H1 (cell line): ENCODE measurements around the gene CMTR1. TPM values are rescaled to one million over a fixed set of nuclear protein-coding genes. Genes with fewer than 3 reads are reported as not detected.

ENCODE experiments used
- CTCF ChIA-PET: fragments of 300-600 bp; sonication (Branson Sonifier 250); formaldehyde crosslinking; loops from one replicate; lab custom pipeline; 2021; ENCODE audit not compliant: partially characterized antibody; lab: Charles Lee
- POLR2A ChIA-PET: fragments of 300-600 bp; sonication (Branson Sonifier 250); formaldehyde crosslinking; loops from one replicate; lab custom pipeline; 2021; ENCODE audit warnings: inconsistent platforms; ENCODE audit not compliant: partially characterized antibody; lab: Charles Lee
- DNase-seq, 2 experiments: peaks; one replicate each; pipeline versions ENCODE4 v3.0.0 to v3.0.0-alpha.2; 2010 to 2022; ENCODE audit warnings: low spot score in 2 of 2, low read depth in 1 of 2, mixed read lengths in 1 of 2
- FAIRE-seq: peaks from 2 replicates; lab custom pipeline; 2011; peaks lifted over from hg19 to GRCh38; lab: Jason Lieb, UNC
- H2AFZ ChIP-seq: 2 replicates; pipeline ENCODE4 v1.8.1; 2012; ENCODE audit warnings: low read length, inconsistent platforms
- H2AK5ac ChIP-seq: 2 replicates; pipeline ENCODE4 v1.6.1; 2013; ENCODE audit warnings: low read depth, low read length
- H2BK120ac ChIP-seq: replicated peaks from 2 replicates; pipeline ENCODE3; 2013; ENCODE audit warnings: low read depth, low read length, inconsistent platforms
- H2BK12ac ChIP-seq: 2 replicates; pipeline ENCODE4 v1.6.1; 2013; ENCODE audit warnings: low read depth, low read length
- H2BK15ac ChIP-seq: 2 replicates; pipeline ENCODE4 v1.6.1; 2013; ENCODE audit warnings: low read length
- H2BK20ac ChIP-seq: 2 replicates; pipeline ENCODE4 v1.6.1; 2013; ENCODE audit warnings: low read length
- H2BK5ac ChIP-seq: 2 replicates; pipeline ENCODE4 v1.6.1; 2013; ENCODE audit warnings: low read depth, low read length
- H3K14ac ChIP-seq: 2 replicates; pipeline ENCODE4 v1.6.1; 2013; ENCODE audit warnings: inconsistent platforms; ENCODE audit not compliant: insufficient read length
- H3K18ac ChIP-seq: 2 replicates; pipeline ENCODE4 v1.6.1; 2013; ENCODE audit warnings: low read length; ENCODE audit errors: extremely low read depth
- H3K23ac ChIP-seq: 2 replicates; pipeline ENCODE4 v1.6.1; 2013; ENCODE audit warnings: inconsistent platforms; ENCODE audit not compliant: insufficient read length
- H3K23me2 ChIP-seq: 2 replicates; pipeline ENCODE4 v1.6.1; 2013; ENCODE audit warnings: low read depth, low read length
- H3K27ac ChIP-seq: 2 replicates; pipeline ENCODE4 v1.6.1; 2011; ENCODE audit warnings: low read depth, low read length, inconsistent platforms
- H3K27me3 ChIP-seq, 4 experiments: replicated peaks in 1 of 4; 1 replicate in 1 of 4; 2 replicates in 3 of 4; pipeline versions ENCODE4 v1.6.1 to v1.8.1; 2011 to 2013; ENCODE audit warnings: low read length in 3 of 4, mild to moderate bottlenecking in 3 of 4, inconsistent platforms in 2 of 4, mixed read lengths in 2 of 4, moderate library complexity in 1 of 4; ENCODE audit not compliant: control insufficient read depth in 3 of 4, insufficient read depth in 3 of 4; ENCODE audit errors: extremely low read depth in 1 of 4
- H3K36me3 ChIP-seq, 4 experiments: 2 replicates each; pipeline versions ENCODE4 v1.6.1 to v1.8.1; 2011 to 2013; ENCODE audit warnings: mild to moderate bottlenecking in 4 of 4, low read length in 3 of 4, moderate library complexity in 2 of 4, control low read depth in 1 of 4, inconsistent platforms in 1 of 4; ENCODE audit not compliant: insufficient read depth in 4 of 4, control insufficient read depth in 2 of 4
- H3K4ac ChIP-seq: replicated peaks from 2 replicates; pipeline ENCODE3; 2013; ENCODE audit warnings: low read length, low read depth, mixed read lengths, inconsistent platforms; ENCODE audit not compliant: insufficient read length
- H3K4me1 ChIP-seq, 4 experiments: replicated peaks in 1 of 4; 1 replicate in 1 of 4; 2 replicates in 3 of 4; pipeline versions ENCODE4 v1.6.1 to v1.8.1; 2011 to 2013; ENCODE audit warnings: low read length in 3 of 4, inconsistent platforms in 2 of 4, mixed read lengths in 1 of 4; ENCODE audit not compliant: insufficient read depth in 4 of 4, control insufficient read depth in 3 of 4
- H3K4me2 ChIP-seq, 2 experiments: 2 replicates each; pipeline versions ENCODE4 v1.6.1 to v1.8.1; 2011 to 2013; ENCODE audit warnings: low read depth in 2 of 2, low read length in 2 of 2, control low read depth in 1 of 2, inconsistent platforms in 1 of 2, mild to moderate bottlenecking in 1 of 2; ENCODE audit not compliant: insufficient read depth in 1 of 2
- H3K4me3 ChIP-seq, 4 experiments: fragments of 200-600, 300-600 bp in 1 of 4; sonication (generic), shearing (Covaris generic), sonication (Bioruptor Twin) in 1 of 4; 2 replicates each; pipeline versions ENCODE4 v1.5.1 to v1.8.1; 2011 to 2016; ENCODE audit warnings: low read length in 4 of 4, low read depth in 3 of 4, control low read depth in 2 of 4, inconsistent platforms in 2 of 4, mild to moderate bottlenecking in 2 of 4, mixed read lengths in 1 of 4, moderate library complexity in 1 of 4; ENCODE audit not compliant: insufficient read depth in 2 of 4; ENCODE audit errors: extremely low read depth in 1 of 4
- H3K56ac ChIP-seq: replicated peaks from 2 replicates; pipeline ENCODE3; 2013; ENCODE audit warnings: low read depth, mild to moderate bottlenecking, mixed read lengths, low read length, inconsistent platforms; ENCODE audit not compliant: insufficient read length
- H3K79me1 ChIP-seq: 2 replicates; pipeline ENCODE4 v1.6.1; 2013; ENCODE audit warnings: low read depth, low read length, control low read depth
- H3K79me2 ChIP-seq, 2 experiments: 2 replicates each; pipeline versions ENCODE4 v1.6.1 to v1.8.1; 2012 to 2013; ENCODE audit warnings: low read length in 2 of 2, mild to moderate bottlenecking in 2 of 2, inconsistent platforms in 1 of 2; ENCODE audit not compliant: insufficient read depth in 2 of 2, control insufficient read depth in 1 of 2
- H3K9ac ChIP-seq, 4 experiments: replicated peaks in 1 of 4; 1 replicate in 1 of 4; 2 replicates in 3 of 4; pipeline versions ENCODE4 v1.6.1 to v1.8.1; 2011 to 2013; ENCODE audit warnings: low read depth in 3 of 4, low read length in 3 of 4, control low read depth in 2 of 4, mild to moderate bottlenecking in 2 of 4, moderate library complexity in 2 of 4, inconsistent platforms in 1 of 4; ENCODE audit errors: extremely low read depth in 1 of 4
- H3K9me3 ChIP-seq, 2 experiments: 2 replicates each; pipeline versions ENCODE4 v1.6.1 to v1.8.1; 2012 to 2013; ENCODE audit warnings: mild to moderate bottlenecking in 2 of 2, moderate library complexity in 2 of 2, control low read depth in 1 of 2, inconsistent platforms in 1 of 2, low read depth in 1 of 2, low read length in 1 of 2, mixed read lengths in 1 of 2; ENCODE audit not compliant: insufficient read depth in 2 of 2
- H4K20me1 ChIP-seq, 2 experiments: replicated peaks in 1 of 2; 2 replicates each; pipeline versions ENCODE3 to v1.8.1; 2011 to 2013; ENCODE audit warnings: inconsistent platforms in 2 of 2, low read length in 2 of 2, mild to moderate bottlenecking in 1 of 2; ENCODE audit not compliant: insufficient read depth in 2 of 2, control insufficient read depth in 1 of 2
- H4K5ac ChIP-seq: 2 replicates; pipeline ENCODE4 v1.6.1; 2013; ENCODE audit warnings: low read length, low read depth, mixed read lengths, inconsistent platforms; ENCODE audit not compliant: insufficient read length
- H4K8ac ChIP-seq: 2 replicates; pipeline ENCODE4 v1.8.0; 2013; ENCODE audit warnings: mild to moderate bottlenecking, moderate library complexity, low read length, inconsistent platforms; ENCODE audit not compliant: insufficient read depth; ENCODE audit errors: extremely low read depth
- H4K91ac ChIP-seq: replicated peaks from 2 replicates; pipeline ENCODE3; 2013; ENCODE audit warnings: low read length, mixed read lengths, inconsistent platforms; ENCODE audit not compliant: insufficient read length
- CBX5 ChIP-seq: fragments of 300-800, 300-1000 bp; sonication (generic); IDR thresholded peaks from 2 replicates; pipeline ENCODE4 v1.7.1; 2016; ENCODE audit warnings: antibody characterized with exemption, low read length, low read depth
- CHD1 ChIP-seq: IDR thresholded peaks from 2 replicates; pipeline ENCODE4 v1.6.1; 2012; ENCODE audit warnings: low read depth, low read length, improper control_type of control experiment
- CTBP2 ChIP-seq: IDR thresholded peaks from 2 replicates; pipeline ENCODE4 v1.7.0; 2011; ENCODE audit warnings: borderline replicate concordance, mild to moderate bottlenecking, moderate library complexity, mixed read lengths, low read length; ENCODE audit not compliant: insufficient read depth, insufficient read length
- E2F6 ChIP-seq: IDR thresholded peaks from 2 replicates; pipeline ENCODE4 v1.6.1; 2012; ENCODE audit warnings: inconsistent platforms
- RFX5 ChIP-seq: IDR thresholded peaks from 2 replicates; pipeline ENCODE4 v1.6.1; 2011; ENCODE audit warnings: low read depth, low read length, improper control_type of control experiment, borderline replicate concordance
- SIN3A ChIP-seq, 2 experiments: IDR thresholded peaks in 1 of 2; conservative IDR thresholded peaks in 1 of 2; 2 replicates each; pipeline ENCODE4 v1.6.1; 2011 to 2012; ENCODE audit warnings: low read length in 2 of 2, improper control_type of control experiment in 1 of 2, low read depth in 1 of 2, mild to moderate bottlenecking in 1 of 2
- TAF7 ChIP-seq: optimal IDR thresholded peaks from 2 replicates; pipeline ENCODE3; 2011; ENCODE audit warnings: low read depth, mild to moderate bottlenecking, inconsistent platforms, low read length, moderate library complexity, borderline replicate concordance
- WGBS, 2 experiments: shearing (Covaris generic) in 1 of 2; methylation state at CpG; one replicate each; pipeline versions ENCODE4 v1.1.6 to v1.1.7; 2013 to 2015; ENCODE audit warnings: low lambda C conversion rate in 2 of 2, mixed read lengths in 2 of 2, inconsistent platforms in 1 of 2, low coverage in 1 of 2, missing lambda C conversion rate in 1 of 2; ENCODE audit not compliant: insufficient replicate concordance in 2 of 2, insufficient coverage in 1 of 2, insufficient read length in 1 of 2; ENCODE audit errors: extremely low coverage in 1 of 2, missing lambda C conversion rate in 1 of 2; 5-methylcytosine and 5-hydroxymethylcytosine counted together
- polyA plus RNA-seq, 7 experiments: library from polyadenylated mRNA; depleted of rRNA in 3 of 7; stranded (reverse) in 5 of 7; unstranded in 2 of 7; fragments of >200 nt in 5 of 7; fragments of 200-250 nt in 2 of 7; gene quantifications; 1 replicate in 5 of 7; 2 replicates in 1 of 7; 4 replicates in 1 of 7; pipeline versions ENCODE4 v1.2.1 to v1.2.3, GENCODE V29; 2011 to 2013; ENCODE audit warnings: missing spikeins in 2 of 7, mixed read lengths in 2 of 7
- total RNA-seq: library from RNA; stranded (reverse); fragmentation: NEBNext Ultra II Directional; extraction: Animal tissue kit (Norgen Biotek cat#: 25700); gene quantifications from 2 replicates; pipeline ENCODE4 v1.2.1, GENCODE V29; 2021

The CMTR1 gene
- total and polyA plus RNA-seq, 2 of the 8 experiments (the other 6 are each of a cell fraction or from before 2014, with no cell fraction given), result 15.2 to 33.1 TPM

- H2AFZ ChIP-seq, result no peak overlapping the region
- no peak overlapping the region for H3K4ac ChIP-seq
- no peak overlapping the region for H2AK5ac ChIP-seq
- H3K14ac ChIP-seq, result no peak overlapping the region
- no peaks in the 10 kb centered on the region for H3K9me3 ChIP-seq
- peaks cover 2 to 14% (median 5%) of the 10 kb centered on the region in 4 experiments; a peak in 4 of 8 replicates for H3K36me3 ChIP-seq
- H4K20me1 ChIP-seq, result peaks cover 2 to 10% of the 10 kb centered on the region in 2 experiments
- H4K91ac ChIP-seq, result no peak overlapping the region
- no peaks in the 10 kb centered on the region for H3K27me3 ChIP-seq
- POLR2A ChIA-PET, result interaction anchor here (1.0 to 4.0 kb wide), 4 partner anchors 10 to 48 kb away, joined by 3 to 16 read pairs (median 5); no protein-coding TSS in a partner anchor
- H3K4me3 ChIP-seq, result no peak overlapping the region; a peak in 1 of 8 replicates
- H3K23ac ChIP-seq, result no peak overlapping the region
- 81% methylated on average over 15 of the region's 15 CpGs; no CpG with 5 or more reads in 1 of the 2 experiments for WGBS, 2 experiments
- H2BK120ac ChIP-seq, result no peak overlapping the region
- H3K79me1 ChIP-seq, result no peaks in the 10 kb centered on the region
- H3K18ac ChIP-seq, result no peak overlapping the region; the same call in 1 of the 2 replicates
- no peak overlapping the region for H3K27ac ChIP-seq
- H3K4me1 ChIP-seq, result peaks cover 0 to 15% (median 4%) of the 10 kb centered on the region in 4 experiments; a peak in 5 of 7 replicates
- no peak overlapping the region for H2BK15ac ChIP-seq
- no peaks in the 10 kb centered on the region for H3K23me2 ChIP-seq
- H3K56ac ChIP-seq, result no peak overlapping the region
- FAIRE-seq, result no peak
- no peak overlapping the region for H4K5ac ChIP-seq
- no peak overlapping the region; the same call in 1 of the 2 replicates for H4K8ac ChIP-seq
- H2BK12ac ChIP-seq, result no peak overlapping the region
- H3K9ac ChIP-seq, result 0 out of 7 replicates have a peak overlapping the region, but pooled peaks of 1 of the 4 experiments have one; percentile 10
- CTCF ChIA-PET, result interaction anchor here (0.6 to 2.4 kb wide), 20 partner anchors 21 to 219 kb away, joined by 3 to 12 read pairs (median 4); no protein-coding TSS in a partner anchor
- TF ChIP-seq E2F6, result no peak
- TF ChIP-seq RFX5, result no peak
- no peak for TF ChIP-seq CBX5
- TF ChIP-seq TAF7, result no peak
- TF ChIP-seq CHD1, result no peak
- no peak for TF ChIP-seq SIN3A (conservative IDR thresholded peaks at IDR 0.05 in 1 of 2, IDR thresholded peaks at IDR 0.05 in 1 of 2; ENCODE audit: low read depth in 1 of 2, low read length in 2 of 2)
- no peak for TF ChIP-seq CTBP2
- no peak for DNase-seq
- H3K4me2 ChIP-seq, result no peak overlapping the region; a peak in 1 of 4 replicates
- H2BK20ac ChIP-seq, result no peak overlapping the region; the same call in 1 of the 2 replicates
- no peak overlapping the region for H2BK5ac ChIP-seq
- H3K79me2 ChIP-seq, result no peaks in the 10 kb centered on the region
Measured at GRCh38 chr6:37481711-37482605, 48.9 kb downstream of the CMTR1 start.
